HT-29 (cell line): ENCODE results near the gene SERPINB2. TPM values are rescaled to one million over a fixed set of nuclear protein-coding genes. Genes with fewer than 3 reads are reported as not detected.
A peak's percentile ranks its signal among the peaks of the same experiment; 100 is the strongest.

Experiments used
- DNase-seq: peaks from one replicate; pipeline ENCODE4 v3.0.0-alpha.2; 2015; ENCODE audit warnings: low spot score
- total RNA-seq: library from RNA; depleted of rRNA; stranded (reverse); fragments of >200 nt; shearing (Covaris generic); gene quantifications from 2 replicates; pipeline ENCODE4 v1.2.3, GENCODE V29; 2014; rRNA removed

The SERPINB2 gene, protein sequence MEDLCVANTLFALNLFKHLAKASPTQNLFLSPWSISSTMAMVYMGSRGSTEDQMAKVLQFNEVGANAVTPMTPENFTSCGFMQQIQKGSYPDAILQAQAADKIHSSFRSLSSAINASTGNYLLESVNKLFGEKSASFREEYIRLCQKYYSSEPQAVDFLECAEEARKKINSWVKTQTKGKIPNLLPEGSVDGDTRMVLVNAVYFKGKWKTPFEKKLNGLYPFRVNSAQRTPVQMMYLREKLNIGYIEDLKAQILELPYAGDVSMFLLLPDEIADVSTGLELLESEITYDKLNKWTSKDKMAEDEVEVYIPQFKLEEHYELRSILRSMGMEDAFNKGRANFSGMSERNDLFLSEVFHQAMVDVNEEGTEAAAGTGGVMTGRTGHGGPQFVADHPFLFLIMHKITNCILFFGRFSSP
- total RNA-seq: not detected in 2 replicates

DNA sequence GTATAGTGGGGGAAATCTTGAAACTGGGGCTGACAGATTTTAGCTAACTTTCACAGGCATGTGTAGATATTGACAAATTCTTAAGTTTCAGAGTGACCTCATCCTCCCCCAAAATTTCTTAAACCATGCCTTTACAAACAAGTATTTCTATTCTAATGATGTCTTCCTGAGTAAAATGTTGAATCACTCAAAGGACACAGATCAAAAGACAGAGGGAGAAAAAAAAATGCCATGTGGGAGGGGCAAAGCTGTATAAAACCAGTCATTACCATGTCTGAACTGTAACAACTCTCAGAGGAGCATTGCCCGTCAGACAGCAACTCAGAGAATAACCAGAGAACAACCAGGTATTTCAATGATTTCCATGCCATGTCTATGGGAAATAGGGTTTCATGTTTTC lies at the start of gene SERPINB2:
SERPINB2 (plus strand) TSS at position 282 of the 400 bp plus-strand sequence. CDS start 3,740 bp downstream, outside the sequence.
- DNase-seq: no peak

- no peak for DNase-seq
These were observed 44.5 kb upstream of the SERPINB2 start for GRCh38 chr18:63843008-63843407.

DNA sequence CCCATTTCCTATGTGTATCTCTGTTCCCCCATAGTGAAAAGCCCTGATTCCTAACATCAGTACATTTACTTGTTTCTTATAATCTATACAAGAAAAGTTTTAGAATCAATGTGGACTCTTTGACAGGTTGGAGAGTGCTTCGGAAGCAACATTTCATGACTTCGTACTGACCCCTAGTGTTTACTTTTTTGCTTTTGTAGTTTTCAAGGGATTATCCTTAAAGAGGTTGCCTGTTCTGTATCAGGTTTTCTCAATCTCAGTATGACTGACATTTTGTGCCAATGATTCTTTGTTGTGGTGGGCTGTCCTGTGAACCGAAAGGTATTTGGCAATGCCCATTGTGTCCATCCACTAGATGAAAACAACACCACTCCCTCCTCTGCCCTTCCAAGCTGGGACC lies 43.3 kb upstream of the SERPINB2 start:
- peak; percentile 47 for DNase-seq

DNA sequence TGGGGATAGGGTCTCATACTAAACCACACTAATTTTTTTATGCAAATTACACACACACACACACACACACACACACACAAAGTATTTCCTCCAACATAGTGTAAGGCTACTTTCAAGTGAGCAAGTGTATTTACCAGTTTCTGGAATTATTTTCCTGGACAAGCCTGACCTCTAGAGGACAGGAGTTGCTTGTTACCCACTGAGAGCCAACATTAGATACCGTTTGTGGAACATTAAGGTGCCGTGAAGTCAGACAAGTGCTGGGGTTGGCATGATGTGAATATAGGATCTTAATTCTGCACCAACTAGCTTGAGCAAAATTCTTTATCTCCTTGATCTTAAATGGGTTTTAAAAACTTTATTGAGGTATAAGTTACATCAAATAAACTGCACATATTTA lies 39.3 kb upstream of the SERPINB2 start:
- peak; percentile 68 for DNase-seq

DNA sequence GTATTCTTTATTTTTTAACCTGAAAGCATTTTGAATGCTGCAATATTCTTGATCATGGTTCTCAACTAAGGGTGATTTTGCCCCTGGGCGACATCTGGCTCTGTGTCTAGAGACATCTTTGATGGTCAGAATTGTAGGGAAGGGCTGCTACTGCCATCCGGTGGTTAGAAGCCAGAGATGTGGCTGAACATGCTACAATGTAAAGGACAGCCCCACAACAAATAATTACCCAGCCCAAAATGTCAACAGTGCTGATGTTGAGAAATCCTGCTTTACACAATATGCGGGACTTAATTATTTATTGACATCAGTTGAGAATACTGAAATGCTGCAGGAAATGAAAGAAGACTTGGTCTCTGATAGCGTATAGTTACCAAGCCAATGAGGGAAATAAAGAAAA lies 37.5 kb upstream of the SERPINB2 start:
- peak; percentile 56 for DNase-seq

DNA sequence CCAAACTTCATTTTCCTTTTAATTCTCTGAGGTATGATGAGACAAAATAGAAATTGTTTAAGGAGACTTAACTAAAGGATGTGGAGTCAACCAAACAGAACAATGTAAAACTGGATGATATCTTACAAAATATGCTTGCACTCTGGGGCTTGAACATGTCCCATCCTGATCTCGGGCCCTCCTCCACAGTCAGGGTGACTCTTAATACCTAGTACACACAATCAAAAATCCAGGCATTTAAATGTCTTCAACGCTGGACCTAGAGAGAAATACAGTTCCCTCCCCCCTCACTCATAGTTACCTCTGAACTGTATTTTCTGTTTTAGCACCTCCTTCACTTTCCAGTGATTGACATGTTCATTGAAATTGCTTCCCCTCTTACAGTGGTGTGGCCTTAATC lies 36.9 kb upstream of the SERPINB2 start:
- no peak for DNase-seq

DNA sequence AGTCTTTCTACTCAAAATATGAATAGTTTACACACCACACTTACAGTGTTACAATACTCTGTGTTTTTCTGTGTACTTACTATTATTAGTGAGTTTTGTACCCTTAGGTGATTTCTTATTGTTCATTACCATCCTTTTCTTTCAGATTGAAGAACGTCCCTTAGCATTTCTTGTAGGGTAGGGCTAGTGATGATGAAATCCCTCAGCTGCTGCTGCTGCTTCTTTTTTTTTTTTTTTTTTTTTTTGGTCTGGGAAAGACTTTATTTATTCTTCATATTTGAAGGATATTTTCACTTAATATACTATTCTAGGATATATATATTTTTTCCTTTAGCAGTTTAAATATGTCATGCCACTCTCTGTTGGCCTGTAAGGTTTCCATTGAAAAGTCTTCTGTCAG lies 29.0 kb upstream of the SERPINB2 start:
- DNase-seq: no peak

- no peak for DNase-seq
These were observed 27.6 kb upstream of the SERPINB2 start for GRCh38 chr18:63859781-63860475.

DNA sequence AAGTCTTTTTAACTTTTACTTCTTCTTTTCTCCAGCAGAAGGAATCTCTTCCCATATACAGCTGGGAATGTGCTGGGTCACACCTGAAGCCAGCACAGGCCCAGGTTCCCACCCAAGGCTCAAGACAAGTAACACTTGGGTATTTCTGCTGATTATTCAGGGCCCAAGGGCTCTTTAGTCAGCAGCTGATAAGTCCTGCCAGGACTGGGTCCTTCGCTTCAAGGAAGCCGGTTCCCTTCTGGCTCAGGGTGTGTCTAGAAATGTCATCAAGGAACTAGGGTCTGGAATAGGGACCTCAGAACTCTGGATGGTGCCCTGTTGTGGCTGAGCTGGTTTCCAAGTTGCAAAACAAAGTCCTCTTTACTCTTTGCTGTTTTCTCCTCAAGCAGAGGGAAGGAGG lies 27.0 kb upstream of the SERPINB2 start:
- no peak for DNase-seq

GRCh38 chr18:63867368-63868125 lies 20.0 kb upstream of the SERPINB2 start:
- no peak for DNase-seq

DNA sequence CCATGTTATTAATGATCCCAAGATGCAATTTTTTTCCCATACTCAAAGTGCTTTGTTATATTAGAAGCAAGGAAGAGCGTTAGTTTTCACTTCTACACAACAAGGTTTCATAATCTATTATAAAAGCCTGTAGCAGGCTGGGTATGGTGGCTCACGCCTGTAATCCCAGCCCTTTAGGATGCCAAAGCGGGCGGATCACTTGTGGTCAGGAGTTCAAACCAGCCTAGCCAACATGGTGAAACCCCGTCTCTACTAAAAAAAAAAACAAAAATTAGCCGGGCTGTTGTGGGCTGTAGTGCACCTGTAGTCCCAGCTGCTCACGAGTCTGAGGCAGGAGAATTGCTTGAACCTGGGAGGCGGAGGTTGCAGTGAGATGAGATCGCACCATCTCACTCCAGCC lies 19.0 kb upstream of the SERPINB2 start:
- no peak for DNase-seq

DNA sequence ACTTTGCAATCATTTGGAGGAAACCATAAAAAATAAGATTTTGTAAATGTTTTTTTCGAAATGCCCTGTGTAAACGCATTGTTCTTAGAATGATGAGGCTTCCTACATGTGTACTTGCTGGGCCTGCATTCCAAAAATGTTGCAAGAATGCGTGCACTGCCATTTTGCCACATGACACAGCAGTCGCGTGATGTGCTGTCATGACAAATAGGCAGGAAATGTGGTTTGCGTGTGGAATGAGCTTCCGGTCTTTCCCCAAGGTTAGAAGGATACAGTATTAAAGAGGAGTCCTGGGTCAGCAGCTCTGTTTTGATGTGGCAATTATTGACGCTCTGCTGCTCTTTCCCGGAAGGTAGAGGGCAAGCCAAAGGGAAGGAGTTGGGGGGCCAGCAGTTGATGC lies 18.1 kb upstream of the SERPINB2 start:
- DNase-seq: no peak

DNA sequence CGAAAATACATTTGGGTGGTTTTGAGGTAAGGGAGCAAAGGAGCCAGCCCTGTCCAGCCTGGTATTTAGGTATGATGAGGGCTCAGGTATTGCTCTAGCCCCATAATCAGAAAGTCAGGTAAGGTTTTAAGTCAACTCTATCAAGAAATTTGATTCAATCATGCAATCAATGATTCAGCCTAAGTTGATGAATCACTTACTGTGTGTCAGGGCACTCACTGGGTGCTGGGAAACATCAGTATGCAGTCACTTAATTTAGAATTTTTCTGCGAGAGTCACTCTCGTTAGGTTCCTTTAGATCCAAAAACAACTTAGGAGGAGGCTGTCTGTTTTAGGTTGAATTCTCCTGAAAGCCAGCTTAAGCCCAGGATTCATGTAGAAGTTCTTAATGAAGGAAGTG lies 17.7 kb upstream of the SERPINB2 start:
- no peak for DNase-seq

DNA sequence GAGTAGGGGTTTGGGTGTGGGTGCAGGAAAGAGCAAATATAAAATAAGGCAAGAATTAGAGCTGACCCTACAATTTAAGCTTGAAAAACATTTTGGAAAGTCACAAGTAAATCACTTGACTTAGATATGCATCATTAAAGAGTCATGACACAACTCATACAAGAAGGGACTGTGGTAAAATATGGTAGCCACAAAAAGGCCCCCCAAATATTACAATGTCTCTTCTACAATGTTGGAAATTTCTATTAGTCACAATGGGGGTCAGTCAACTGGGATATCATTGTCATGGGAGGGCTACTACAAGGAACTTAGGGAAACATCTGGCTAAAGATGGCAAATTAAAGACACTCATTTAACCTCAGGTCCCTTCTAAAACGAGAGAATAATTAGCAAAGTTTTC lies 15.7 kb upstream of the SERPINB2 start:
- no peak for DNase-seq

DNA sequence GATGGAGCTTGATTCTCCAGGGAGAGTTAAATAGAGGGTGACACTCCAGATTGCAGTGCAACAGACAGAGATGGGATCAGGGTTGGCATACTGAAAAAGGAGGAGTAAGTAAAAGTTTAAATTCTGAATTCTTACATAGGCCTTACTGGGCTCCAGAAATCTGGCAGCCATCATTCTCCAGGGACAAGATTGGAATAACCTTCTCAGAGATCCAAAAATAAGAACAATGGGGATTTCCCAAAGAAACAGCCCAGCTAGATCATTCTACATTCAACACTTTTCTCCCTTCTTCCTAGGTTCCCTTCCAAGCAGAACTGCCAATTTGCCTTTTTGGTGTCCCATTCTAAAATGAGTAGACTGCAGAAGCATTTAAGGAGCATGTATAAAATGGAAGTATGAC lies 14.9 kb upstream of the SERPINB2 start:
- no peak for DNase-seq

- DNase-seq: no peak
These were observed 9.2 kb upstream of the SERPINB2 start for GRCh38 chr18:63878343-63878742.

- DNase-seq: no peak
These were observed 8.6 kb upstream of the SERPINB2 start for GRCh38 chr18:63878925-63879324.

- DNase-seq: no peak
These were observed 7.8 kb upstream of the SERPINB2 start for GRCh38 chr18:63879709-63880108.

DNA sequence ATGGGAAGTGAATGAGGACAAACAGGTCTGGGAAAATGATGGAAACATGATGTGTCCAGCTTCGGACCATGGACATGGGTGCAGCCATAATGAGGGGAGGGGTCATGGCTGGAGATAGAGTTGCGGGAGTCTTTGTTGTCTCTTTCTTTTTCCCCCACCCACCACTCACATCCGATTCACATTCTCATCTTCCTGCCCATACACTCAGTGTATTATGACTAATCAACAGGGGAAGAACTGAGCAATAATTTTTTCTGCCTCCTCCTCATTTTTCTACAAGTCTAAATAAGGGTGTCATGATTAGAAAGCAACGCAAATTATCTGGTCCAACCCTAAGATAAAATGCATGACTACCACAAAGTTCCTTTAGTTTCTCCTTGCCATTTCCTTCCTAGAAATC lies 5.7 kb upstream of the SERPINB2 start:
- DNase-seq: no peak

DNA sequence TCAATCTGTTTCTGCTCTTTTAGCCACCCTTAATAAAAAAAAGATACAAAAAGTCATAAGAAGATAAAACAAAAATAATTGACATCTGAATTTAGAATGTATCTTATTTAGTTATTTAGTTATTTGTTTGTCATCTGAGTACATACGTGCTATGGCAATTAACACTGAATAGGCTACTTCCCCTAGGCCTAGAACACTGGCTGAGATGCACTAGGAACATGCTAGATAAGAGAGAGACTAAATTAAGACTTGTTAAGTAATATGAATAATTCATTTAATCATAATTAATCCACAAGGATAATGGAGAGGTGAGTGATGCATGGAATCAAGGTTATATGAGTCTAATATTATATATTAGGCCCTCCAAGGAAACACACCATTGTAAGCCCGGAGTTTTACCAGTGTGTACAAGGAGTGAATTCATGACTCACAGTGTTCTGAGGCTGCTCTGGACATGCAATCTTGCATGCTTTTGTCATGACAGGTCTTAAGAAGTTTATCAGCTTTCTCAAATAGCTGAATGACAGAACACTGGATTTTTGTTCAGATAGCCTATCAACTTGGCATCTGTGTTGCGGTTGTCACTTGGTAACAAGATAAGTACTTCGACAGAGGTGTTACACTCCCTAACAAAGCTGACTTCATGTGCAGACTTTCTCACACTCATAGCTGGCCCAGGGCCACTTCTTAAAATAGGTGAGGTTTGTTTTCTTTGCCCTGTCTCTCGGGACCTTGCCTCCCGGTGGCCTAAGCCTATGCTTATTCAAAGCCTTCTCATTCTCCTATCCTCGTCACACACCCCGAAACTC lies 5.0 kb upstream of the SERPINB2 start:
- no peak for DNase-seq

- no peak for DNase-seq
These were observed 3.9 kb upstream of the SERPINB2 start for GRCh38 chr18:63883617-63884016.
